AG09319 (cell line): ENCODE results near the gene JSRP1.

Experiments
- DNase-seq: peaks from one replicate; pipeline ENCODE4 v3.0.0-alpha.2; 2010; ENCODE audit warnings: low read depth; ENCODE audit errors: extremely low read depth
- CTCF ChIP-seq: IDR thresholded peaks from 2 replicates; pipeline ENCODE4 v1.5.1; 2011; ENCODE audit warnings: low read depth, mild to moderate bottlenecking, inconsistent platforms, low read length, moderate library complexity

The JSRP1 gene

GRCh38 chr19:2294687-2295335 lies 38.6 kb upstream of the JSRP1 start:
- peak; percentile 74 for DNase-seq
- no peak for TF ChIP-seq CTCF

- DNase-seq: no peak
These were observed 35.1 kb upstream of the JSRP1 start for GRCh38 chr19:2291185-2291751.

GRCh38 chr19:2290441-2291184 lies 34.4 kb upstream of the JSRP1 start:
- TF ChIP-seq CTCF: no peak

More at GRCh38 chr19:2291185-2291751, 35.1 kb upstream of the JSRP1 start:
- no peak for TF ChIP-seq CTCF

GRCh38 chr19:2289714-2290435 lies 33.7 kb upstream of the JSRP1 start:
- TF ChIP-seq CTCF: no peak
- no peak for DNase-seq

More at GRCh38 chr19:2290441-2291184, 34.4 kb upstream of the JSRP1 start:
- DNase-seq: no peak

- DNase-seq: no peak
- no peak for TF ChIP-seq CTCF
These were observed 32.8 kb upstream of the JSRP1 start for GRCh38 chr19:2288818-2289713.

GRCh38 chr19:2288338-2288817 lies 32.2 kb upstream of the JSRP1 start:
- TF ChIP-seq CTCF: no peak
- no peak for DNase-seq
